ENCODE measurements around the gene TNC. TPM values are rescaled to one million over a fixed set of nuclear protein-coding genes. Genes with fewer than 3 reads are reported as not detected.

The TNC gene
- total and polyA plus RNA-seq, 11 donors: 0.53 to 98.7 (median 6.9) TPM

GRCh38 chr9:114985959-114986501 lies 131.9 kb downstream of the TNC start:
- no peaks in the 10 kb centered on the region for H3K4me1 ChIP-seq
- H3K9me3 ChIP-seq: no peaks in the 10 kb centered on the region
- ATAC-seq: no peak
- no peaks in the 10 kb centered on the region for H3K36me3 ChIP-seq
- 58 to 64% (median 61%) methylated on average over 2 of the region's 2 CpGs for WGBS, 4 donors
- DNase-seq: no peak
- TF ChIP-seq CTCF (IDR thresholded peaks at IDR 0.05) (no peak), POLR2A (IDR thresholded peaks at IDR 0.05) (no peak)
- peaks cover 0 to 20% (median 0%) of the 10 kb centered on the region in 9 donors for H3K27me3 ChIP-seq
- intact Hi-C loops (cut with DNase I): no loop called here
- H3K4me3 ChIP-seq: no peak overlapping the region
- no peak overlapping the region for H3K27ac ChIP-seq

GRCh38 chr9:114981063-114981462 lies 136.9 kb downstream of the TNC start:
- TF ChIP-seq POLR2A (IDR thresholded peaks at IDR 0.05) (no peak), CTCF (IDR thresholded peaks at IDR 0.05) (no peak)
- H3K27ac ChIP-seq: no peak overlapping the region
- DNase-seq (no peak), ATAC-seq (no peak)
- H3K4me3 ChIP-seq: no peak overlapping the region
- H3K4me1 ChIP-seq: no peaks in the 10 kb centered on the region
- intact Hi-C loops (cut with DNase I): no loop called here
- H3K9me3 ChIP-seq: peaks cover 0 to 3% (median 0%) of the 10 kb centered on the region in 12 donors
- no peaks in the 10 kb centered on the region for H3K36me3 ChIP-seq
- H3K27me3 ChIP-seq: peaks cover 0 to 34% (median 1%) of the 10 kb centered on the region in 9 donors
- WGBS, 4 donors: 72 to 77% (median 74%) methylated on average over 4 of the region's 4 CpGs

GRCh38 chr9:114973216-114973615 lies 144.7 kb downstream of the TNC start:
- WGBS, 4 donors: 70 to 83% (median 80%) methylated on average over 2 of the region's 2 CpGs
- H3K27me3 ChIP-seq: peaks cover 0 to 2% (median 0%) of the 10 kb centered on the region in 9 donors
- H3K36me3 ChIP-seq: no peaks in the 10 kb centered on the region
- H3K27ac ChIP-seq: no peak overlapping the region
- ATAC-seq (no peak), DNase-seq (no peak)
- no peaks in the 10 kb centered on the region for H3K9me3 ChIP-seq
- no peak overlapping the region for H3K4me3 ChIP-seq
- H3K4me1 ChIP-seq: peaks cover 0 to 11% (median 0%) of the 10 kb centered on the region in 12 donors
- intact Hi-C loops (cut with DNase I): no loop called here
- TF ChIP-seq POLR2A (IDR thresholded peaks at IDR 0.05) (no peak), CTCF (IDR thresholded peaks at IDR 0.05) (no peak)

- ATAC-seq (no peak), DNase-seq (no peak)
- H3K4me1 ChIP-seq: peaks cover 0 to 13% (median 0%) of the 10 kb centered on the region in 12 donors
- no peaks in the 10 kb centered on the region for H3K36me3 ChIP-seq
- intact Hi-C loops (cut with DNase I): no loop called here
- WGBS, 4 donors: 64 to 67% (median 66%) methylated on average over 3 of the region's 3 CpGs
- H3K9me3 ChIP-seq: no peaks in the 10 kb centered on the region
- no peak overlapping the region for H3K27ac ChIP-seq
- no peak overlapping the region for H3K4me3 ChIP-seq
- no peak for TF ChIP-seq CTCF (IDR thresholded peaks at IDR 0.05)
- TF ChIP-seq POLR2A (IDR thresholded peaks at IDR 0.05): no peak
- peaks cover 0 to 2% (median 0%) of the 10 kb centered on the region in 9 donors for H3K27me3 ChIP-seq
Observed at GRCh38 chr9:114972510-114973136, 145.3 kb downstream of the TNC start.

Other genes starting within 250 kb of the TNC start
- 1 to 10 TPM in 2 of 9 donors, under 1 TPM in 7; 0.25 to 4.9 (median 0.92) TPM for gene TNFSF8, start 187.6 kb downstream of the TNC start, total RNA-seq
- under 1 TPM in 1 of 2 donors, not detected in 1; 0.47 TPM for gene TNFSF8, start 187.6 kb downstream of the TNC start, polyA plus RNA-seq

Measured in heart left ventricle (tissue), 16 donors.